HTR-8/SVneo (cell line): ENCODE data around the gene RBMS2.
"Not testable (repeated sequence)": the region's sequence is repeated elsewhere in the genome, so short reads cannot be mapped to it uniquely, and the experiment has no call there.

Experiments
- DNase-seq: peaks from one replicate; pipeline ENCODE4 v3.0.0; 2011; ENCODE audit warnings: low spot score, mixed read lengths; ENCODE audit not compliant: insufficient read length
- FAIRE-seq: peaks from 2 replicates; lab custom pipeline; 2011; peaks lifted over from hg19 to GRCh38; lab: Jason Lieb, UNC

RBMS2 gene

GRCh38 chr12:56521590-56522371 is at the start of gene RBMS2:
Gene RBMS2, plus strand, starts transcription at chr12:56521820. Its CDS starts 204 bp downstream, at chr12:56522024.
- DNase-seq (peak; percentile 85), FAIRE-seq (peak; percentile 42)

- FAIRE-seq: no peak
- DNase-seq: no peak
Observed at GRCh38 chr12:56474389-56474788, 47.2 kb upstream of the RBMS2 start.

- no peak for FAIRE-seq
- DNase-seq: no peak
Observed at GRCh38 chr12:56476143-56476542, 45.5 kb upstream of the RBMS2 start.

GRCh38 chr12:56476972-56477432 is 44.6 kb upstream of the RBMS2 start:
- FAIRE-seq (no peak), DNase-seq (no peak)

GRCh38 chr12:56477521-56478225 is 43.9 kb upstream of the RBMS2 start:
- FAIRE-seq (no peak), DNase-seq (no peak)

GRCh38 chr12:56479625-56480024 is 42.0 kb upstream of the RBMS2 start:
- DNase-seq (no peak), FAIRE-seq (no peak)

- DNase-seq (no peak), FAIRE-seq (no peak)
Observed at GRCh38 chr12:56484566-56484965, 37.1 kb upstream of the RBMS2 start.

GRCh38 chr12:56486694-56487093 is 34.9 kb upstream of the RBMS2 start:
- FAIRE-seq (no peak), DNase-seq (no peak)

- DNase-seq (no peak), FAIRE-seq (no peak)
Observed at GRCh38 chr12:56487448-56488040, 34.1 kb upstream of the RBMS2 start.

GRCh38 chr12:56488041-56488955 is 33.3 kb upstream of the RBMS2 start, which contains the start of gene GLS2:
Gene GLS2, minus strand, starts transcription at chr12:56488161. Its CDS starts 43 bp downstream, at chr12:56488118.
- FAIRE-seq (no peak), DNase-seq (peak; percentile 65)

GRCh38 chr12:56490360-56490759 is 31.3 kb upstream of the RBMS2 start:
- DNase-seq (no peak), FAIRE-seq (no peak)

GRCh38 chr12:56493409-56494105 is 28.1 kb upstream of the RBMS2 start:
- not testable (repeated sequence) for FAIRE-seq, DNase-seq

- not testable (repeated sequence) for DNase-seq, FAIRE-seq
Observed at GRCh38 chr12:56494106-56494415, 27.6 kb upstream of the RBMS2 start.

- not testable (repeated sequence) for FAIRE-seq, DNase-seq
Observed at GRCh38 chr12:56494481-56494880, 27.1 kb upstream of the RBMS2 start.

GRCh38 chr12:56496704-56497103 is 24.9 kb upstream of the RBMS2 start:
- not testable (repeated sequence) for DNase-seq, FAIRE-seq

- DNase-seq, FAIRE-seq: not testable (repeated sequence)
Observed at GRCh38 chr12:56498126-56498902, 23.3 kb upstream of the RBMS2 start.

- not testable (repeated sequence) for DNase-seq, FAIRE-seq
Observed at GRCh38 chr12:56499452-56499851, 22.2 kb upstream of the RBMS2 start.

- not testable (repeated sequence) for FAIRE-seq, DNase-seq
Observed at GRCh38 chr12:56499879-56500278, 21.7 kb upstream of the RBMS2 start.
